HCT116 (cell line): ENCODE results near the gene TNPO2. TPM values are rescaled to one million over a fixed set of nuclear protein-coding genes. Genes with fewer than 3 reads are reported as not detected.

Experiments used
- CBX3 ChIP-seq: IDR thresholded peaks from 2 replicates; pipeline ENCODE4 v1.6.1; 2012; ENCODE audit warnings: low read depth
- EGR1 ChIP-seq: IDR thresholded peaks from 2 replicates; pipeline ENCODE4 v1.6.1; 2012; ENCODE audit warnings: low read depth
- EZH2phosphoT487 ChIP-seq: fragments of 200-600 bp; IDR thresholded peaks from 2 replicates; pipeline ENCODE4 v1.6.1; 2018; ENCODE audit warnings: antibody characterized with exemption, borderline replicate concordance
- JUND ChIP-seq: IDR thresholded peaks from 2 replicates; pipeline ENCODE4 v1.6.1; 2012
- POLR2AphosphoS5 ChIP-seq: IDR thresholded peaks from 2 replicates; pipeline ENCODE4 v1.6.1; 2011; ENCODE audit warnings: mild to moderate bottlenecking, low read depth, low read length, moderate library complexity
- RAD21 ChIP-seq: IDR thresholded peaks from 2 replicates; pipeline ENCODE4 v1.6.1; 2012; ENCODE audit warnings: low read depth, mild to moderate bottlenecking
- SIN3A ChIP-seq: IDR thresholded peaks from 2 replicates; pipeline ENCODE4 v1.6.1; 2012; ENCODE audit warnings: low read depth
- SP1 ChIP-seq: IDR thresholded peaks from 2 replicates; pipeline ENCODE4 v1.6.1; 2012; ENCODE audit warnings: low read depth
- TCF7L2 ChIP-seq: IDR thresholded peaks from 2 replicates; pipeline ENCODE4 v1.7.0; 2011; ENCODE audit warnings: borderline replicate concordance, inconsistent platforms; ENCODE audit not compliant: insufficient read depth, insufficient read length; ENCODE audit errors: extremely low read depth
- ZBTB33 ChIP-seq: IDR thresholded peaks from 2 replicates; pipeline ENCODE4 v1.6.1; 2011; ENCODE audit warnings: mild to moderate bottlenecking, low read length, moderate library complexity; ENCODE audit not compliant: insufficient replicate concordance; ENCODE audit errors: extremely low read depth
- ZNF274 ChIP-seq: fragments of 200-500 bp; sonication (Bioruptor generic); IDR thresholded peaks from 2 replicates; pipeline ENCODE4 v1.6.1; 2014; ENCODE audit warnings: mild to moderate bottlenecking, low read depth, low read length, inconsistent platforms
- total RNA-seq: library from RNA; stranded (reverse); gene quantifications from one replicate; pipeline ENCODE4 v1.2.1, GENCODE V29; 2021; ENCODE audit not compliant: unreplicated experiment
- TF ChIP-seq, protein P1 (sequence below): IDR thresholded peaks from 2 replicates; pipeline ENCODE4 v1.6.1; 2012
- TF ChIP-seq, protein P2 (sequence below): IDR thresholded peaks from 2 replicates; pipeline ENCODE4 v1.6.1; 2012; ENCODE audit warnings: low read depth

Gene TNPO2
- total RNA-seq, 1 experiment from 2014 or later, result 81.8 TPM

- TF ChIP-seq ZBTB33 (no peak), EZH2phosphoT487 (no peak), JUND (no peak), CBX3 (no peak), ZNF274 (no peak), SP1 (no peak), RAD21 (no peak), POLR2AphosphoS5 (peak; percentile 10; the same call in 1 of the 2 replicates), TCF7L2 (no peak), EGR1 (peak; percentile 83), SIN3A (no peak)
- TF ChIP-seq, protein P1, sequence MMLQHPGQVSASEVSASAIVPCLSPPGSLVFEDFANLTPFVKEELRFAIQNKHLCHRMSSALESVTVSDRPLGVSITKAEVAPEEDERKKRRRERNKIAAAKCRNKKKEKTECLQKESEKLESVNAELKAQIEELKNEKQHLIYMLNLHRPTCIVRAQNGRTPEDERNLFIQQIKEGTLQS, result no peak
- TF ChIP-seq, protein P2, sequence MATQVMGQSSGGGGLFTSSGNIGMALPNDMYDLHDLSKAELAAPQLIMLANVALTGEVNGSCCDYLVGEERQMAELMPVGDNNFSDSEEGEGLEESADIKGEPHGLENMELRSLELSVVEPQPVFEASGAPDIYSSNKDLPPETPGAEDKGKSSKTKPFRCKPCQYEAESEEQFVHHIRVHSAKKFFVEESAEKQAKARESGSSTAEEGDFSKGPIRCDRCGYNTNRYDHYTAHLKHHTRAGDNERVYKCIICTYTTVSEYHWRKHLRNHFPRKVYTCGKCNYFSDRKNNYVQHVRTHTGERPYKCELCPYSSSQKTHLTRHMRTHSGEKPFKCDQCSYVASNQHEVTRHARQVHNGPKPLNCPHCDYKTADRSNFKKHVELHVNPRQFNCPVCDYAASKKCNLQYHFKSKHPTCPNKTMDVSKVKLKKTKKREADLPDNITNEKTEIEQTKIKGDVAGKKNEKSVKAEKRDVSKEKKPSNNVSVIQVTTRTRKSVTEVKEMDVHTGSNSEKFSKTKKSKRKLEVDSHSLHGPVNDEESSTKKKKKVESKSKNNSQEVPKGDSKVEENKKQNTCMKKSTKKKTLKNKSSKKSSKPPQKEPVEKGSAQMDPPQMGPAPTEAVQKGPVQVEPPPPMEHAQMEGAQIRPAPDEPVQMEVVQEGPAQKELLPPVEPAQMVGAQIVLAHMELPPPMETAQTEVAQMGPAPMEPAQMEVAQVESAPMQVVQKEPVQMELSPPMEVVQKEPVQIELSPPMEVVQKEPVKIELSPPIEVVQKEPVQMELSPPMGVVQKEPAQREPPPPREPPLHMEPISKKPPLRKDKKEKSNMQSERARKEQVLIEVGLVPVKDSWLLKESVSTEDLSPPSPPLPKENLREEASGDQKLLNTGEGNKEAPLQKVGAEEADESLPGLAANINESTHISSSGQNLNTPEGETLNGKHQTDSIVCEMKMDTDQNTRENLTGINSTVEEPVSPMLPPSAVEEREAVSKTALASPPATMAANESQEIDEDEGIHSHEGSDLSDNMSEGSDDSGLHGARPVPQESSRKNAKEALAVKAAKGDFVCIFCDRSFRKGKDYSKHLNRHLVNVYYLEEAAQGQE, result no peak
These were observed 9.9 kb upstream of the TNPO2 start (continued) for GRCh38 chr19:12733369-12734214.
